ENCODE data around the gene EXOC6. TPM values are rescaled to one million over a fixed set of nuclear protein-coding genes. Genes with fewer than 3 reads are reported as not detected.

EXOC6 gene
- total and polyA plus RNA-seq, 10 of the 15 experiments (the other 5 are each of a cell fraction or from before 2014, with no cell fraction given), result 7.6 to 53.8 (median 13.3) TPM

GRCh38 chr10:92873029-92873428 lies 24.7 kb downstream of the EXOC6 start:
- TF ChIP-seq SP1 (IDR thresholded peaks at IDR 0.05; ENCODE audit: low read depth, low read length) (no peak), SRF (IDR thresholded peaks at IDR 0.05; ENCODE audit: low read depth in 2 of 2, low read length in 2 of 2) (no peak)
- CTCF ChIA-PET, result no interaction called here
- no TSS peak for BruUV-seq (replicated peaks)
- SMC1A ChIA-PET (ENCODE audit: uncharacterized antibody, unreplicated experiment), result interaction anchor here (0.9 kb wide), 1 partner anchor 10 kb away, joined by 3 read pairs; no protein-coding TSS in a partner anchor
- in situ Hi-C loops (cut with MboI), result loop anchor here (10.0 kb wide), 1 partner anchor 348 kb away; no protein-coding TSS in a partner anchor
- Histone ChIP-seq H3K79me2 (ENCODE audit: control insufficient read depth, insufficient read depth, low read length) (no peaks in the 10 kb centered on the region), H3K4me1 (ENCODE audit: control insufficient read depth, insufficient read depth, low read length) (no peaks in the 10 kb centered on the region), H3K4me2 (ENCODE audit: control insufficient read depth, insufficient read depth) (no peak overlapping the region), H3K4me3 (no peak overlapping the region), H4K20me1 (ENCODE audit: control insufficient read depth, insufficient read depth) (no peaks in the 10 kb centered on the region), H3K36me3 (ENCODE audit: control insufficient read depth in 2 of 2, insufficient read depth in 2 of 2, low read length in 1 of 2) (no peaks in the 10 kb centered on the region), H2AFZ (ENCODE audit: control insufficient read depth, low read depth, low read length) (no peak overlapping the region), H3K27ac (ENCODE audit: control insufficient read depth, insufficient read depth) (no peak overlapping the region), H3K9ac (ENCODE audit: control insufficient read depth, insufficient read depth, low read length) (no peak overlapping the region), H3K27me3 (replicated peaks in 1 of 2; ENCODE audit: control insufficient read depth in 2 of 2, insufficient read depth in 2 of 2, low read length in 1 of 2) (no peaks in the 10 kb centered on the region), H3K9me3 (replicated peaks; ENCODE audit: control insufficient read depth, insufficient read depth, low read length) (no peaks in the 10 kb centered on the region)
- RAD21 ChIA-PET (ENCODE audit: unreplicated experiment), result interaction anchor here (0.6 kb wide), 1 partner anchor 1128 kb away, joined by 3 read pairs; no protein-coding TSS in a partner anchor
- ATAC-seq (no peak), DNase-seq (ENCODE audit: low read depth, low spot score) (no peak), FAIRE-seq (no peak)
- POLR2A ChIA-PET, result interaction anchor here (1.0 kb wide), 1 partner anchor 295 kb away, joined by 3 read pairs; no protein-coding TSS in a partner anchor
- intact Hi-C loops (cut with micrococcal nuclease; ENCODE audit: unreplicated experiment), result no loop called here
- WGBS (ENCODE audit: insufficient coverage, insufficient replicate concordance, low lambda C conversion rate, missing lambda C conversion rate), result 95% methylated on average over 3 of the region's 3 CpGs

- no TSS peak for BruUV-seq (replicated peaks)
- 11% methylated on average over 4 of the region's 4 CpGs for WGBS (ENCODE audit: insufficient coverage, insufficient replicate concordance, low lambda C conversion rate, missing lambda C conversion rate)
- intact Hi-C loops (cut with micrococcal nuclease; ENCODE audit: unreplicated experiment) (no loop called here), in situ Hi-C loops (cut with MboI) (loop anchor here (10.0 kb wide), 1 partner anchor 352 kb away; no protein-coding TSS in a partner anchor)
- Histone ChIP-seq H3K4me1 (ENCODE audit: control insufficient read depth, insufficient read depth, low read length) (no peaks in the 10 kb centered on the region), H3K4me2 (ENCODE audit: control insufficient read depth, insufficient read depth) (no peak overlapping the region), H3K9me3 (replicated peaks; ENCODE audit: control insufficient read depth, insufficient read depth, low read length) (no peaks in the 10 kb centered on the region), H3K9ac (ENCODE audit: control insufficient read depth, insufficient read depth, low read length) (no peak overlapping the region), H3K27me3 (replicated peaks in 1 of 2; ENCODE audit: control insufficient read depth in 2 of 2, insufficient read depth in 2 of 2, low read length in 1 of 2) (no peaks in the 10 kb centered on the region), H2AFZ (ENCODE audit: control insufficient read depth, low read depth, low read length) (no peak overlapping the region), H3K27ac (ENCODE audit: control insufficient read depth, insufficient read depth) (no peak overlapping the region), H4K20me1 (ENCODE audit: control insufficient read depth, insufficient read depth) (no peaks in the 10 kb centered on the region), H3K4me3 (no peak overlapping the region), H3K36me3 (ENCODE audit: control insufficient read depth in 2 of 2, insufficient read depth in 2 of 2, low read length in 1 of 2) (no peaks in the 10 kb centered on the region), H3K79me2 (ENCODE audit: control insufficient read depth, insufficient read depth, low read length) (no peaks in the 10 kb centered on the region)
- DNase-seq (ENCODE audit: low read depth, low spot score), result no peak
- SMC1A ChIA-PET (ENCODE audit: uncharacterized antibody, unreplicated experiment), result interaction anchor here (0.7 to 2.5 kb wide), 5 partner anchors 9 to 247 kb away, joined by 3 to 9 read pairs (median 4); no protein-coding TSS in a partner anchor
- FAIRE-seq, result no peak
- CTCF ChIA-PET, result interaction anchor here (0.6 to 4.3 kb wide), 7 partner anchors 9 to 285 kb away, joined by 3 to 42 read pairs (median 3); partner anchors contain the start of gene EXOC6
- RAD21 ChIA-PET (ENCODE audit: unreplicated experiment), result interaction anchor here (0.8 to 1.1 kb wide), 2 partner anchors 30 to 33 kb away, joined by 3 read pairs; no protein-coding TSS in a partner anchor
- POLR2A ChIA-PET, result interaction anchor here (1.2 kb wide), 1 partner anchor 286 kb away, joined by 4 read pairs; no protein-coding TSS in a partner anchor
- no peak for ATAC-seq
- TF ChIP-seq, protein P1, sequence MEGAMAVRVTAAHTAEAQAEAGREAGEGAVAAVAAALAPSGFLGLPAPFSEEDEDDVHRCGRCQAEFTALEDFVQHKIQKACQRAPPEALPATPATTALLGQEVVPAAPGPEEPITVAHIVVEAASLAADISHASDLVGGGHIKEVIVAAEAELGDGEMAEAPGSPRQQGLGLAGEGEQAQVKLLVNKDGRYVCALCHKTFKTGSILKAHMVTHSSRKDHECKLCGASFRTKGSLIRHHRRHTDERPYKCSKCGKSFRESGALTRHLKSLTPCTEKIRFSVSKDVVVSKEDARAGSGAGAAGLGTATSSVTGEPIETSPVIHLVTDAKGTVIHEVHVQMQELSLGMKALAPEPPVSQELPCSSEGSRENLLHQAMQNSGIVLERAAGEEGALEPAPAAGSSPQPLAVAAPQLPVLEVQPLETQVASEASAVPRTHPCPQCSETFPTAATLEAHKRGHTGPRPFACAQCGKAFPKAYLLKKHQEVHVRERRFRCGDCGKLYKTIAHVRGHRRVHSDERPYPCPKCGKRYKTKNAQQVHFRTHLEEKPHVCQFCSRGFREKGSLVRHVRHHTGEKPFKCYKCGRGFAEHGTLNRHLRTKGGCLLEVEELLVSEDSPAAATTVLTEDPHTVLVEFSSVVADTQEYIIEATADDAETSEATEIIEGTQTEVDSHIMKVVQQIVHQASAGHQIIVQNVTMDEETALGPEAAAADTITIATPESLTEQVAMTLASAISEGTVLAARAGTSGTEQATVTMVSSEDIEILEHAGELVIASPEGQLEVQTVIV (IDR thresholded peaks at IDR 0.05; ENCODE audit: borderline replicate concordance, partially characterized antibody), result no peak
- no peak for TF ChIP-seq IKZF1 (conservative IDR thresholded peaks at IDR 0.05)
- no peak for TF ChIP-seq YY1 (IDR thresholded peaks at IDR 0.05; ENCODE audit: low read depth, low read length)
- TF ChIP-seq, protein P2, sequence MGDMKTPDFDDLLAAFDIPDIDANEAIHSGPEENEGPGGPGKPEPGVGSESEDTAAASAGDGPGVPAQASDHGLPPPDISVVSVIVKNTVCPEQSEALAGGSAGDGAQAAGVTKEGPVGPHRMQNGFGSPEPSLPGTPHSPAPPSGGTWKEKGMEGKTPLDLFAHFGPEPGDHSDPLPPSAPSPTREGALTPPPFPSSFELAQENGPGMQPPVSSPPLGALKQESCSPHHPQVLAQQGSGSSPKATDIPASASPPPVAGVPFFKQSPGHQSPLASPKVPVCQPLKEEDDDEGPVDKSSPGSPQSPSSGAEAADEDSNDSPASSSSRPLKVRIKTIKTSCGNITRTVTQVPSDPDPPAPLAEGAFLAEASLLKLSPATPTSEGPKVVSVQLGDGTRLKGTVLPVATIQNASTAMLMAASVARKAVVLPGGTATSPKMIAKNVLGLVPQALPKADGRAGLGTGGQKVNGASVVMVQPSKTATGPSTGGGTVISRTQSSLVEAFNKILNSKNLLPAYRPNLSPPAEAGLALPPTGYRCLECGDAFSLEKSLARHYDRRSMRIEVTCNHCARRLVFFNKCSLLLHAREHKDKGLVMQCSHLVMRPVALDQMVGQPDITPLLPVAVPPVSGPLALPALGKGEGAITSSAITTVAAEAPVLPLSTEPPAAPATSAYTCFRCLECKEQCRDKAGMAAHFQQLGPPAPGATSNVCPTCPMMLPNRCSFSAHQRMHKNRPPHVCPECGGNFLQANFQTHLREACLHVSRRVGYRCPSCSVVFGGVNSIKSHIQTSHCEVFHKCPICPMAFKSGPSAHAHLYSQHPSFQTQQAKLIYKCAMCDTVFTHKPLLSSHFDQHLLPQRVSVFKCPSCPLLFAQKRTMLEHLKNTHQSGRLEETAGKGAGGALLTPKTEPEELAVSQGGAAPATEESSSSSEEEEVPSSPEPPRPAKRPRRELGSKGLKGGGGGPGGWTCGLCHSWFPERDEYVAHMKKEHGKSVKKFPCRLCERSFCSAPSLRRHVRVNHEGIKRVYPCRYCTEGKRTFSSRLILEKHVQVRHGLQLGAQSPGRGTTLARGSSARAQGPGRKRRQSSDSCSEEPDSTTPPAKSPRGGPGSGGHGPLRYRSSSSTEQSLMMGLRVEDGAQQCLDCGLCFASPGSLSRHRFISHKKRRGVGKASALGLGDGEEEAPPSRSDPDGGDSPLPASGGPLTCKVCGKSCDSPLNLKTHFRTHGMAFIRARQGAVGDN (IDR thresholded peaks at IDR 0.05), result no peak
- no peak for TF ChIP-seq RAD21 (IDR thresholded peaks at IDR 0.05; ENCODE audit: insufficient read depth, low read depth, low read length)
- TF ChIP-seq POLR2AphosphoS2 (IDR thresholded peaks at IDR 0.05; ENCODE audit: low read depth, low read length), result no peak
- no peak for TF ChIP-seq SMAD1 (IDR thresholded peaks at IDR 0.05; ENCODE audit: low read depth, partially characterized antibody)
- TF ChIP-seq ZNF217 (IDR thresholded peaks at IDR 0.05), result no peak
Observed at GRCh38 chr10:92876509-92877036, 28.3 kb downstream of the EXOC6 start.
